Fibroblast of villous mesenchyme (primary cell): ENCODE results near the gene PLPPR3. TPM values are rescaled to one million over a fixed set of nuclear protein-coding genes. Genes with fewer than 3 reads are reported as not detected.
"Not testable (repeated sequence)": the region's sequence is repeated elsewhere in the genome, so short reads cannot be mapped to it uniquely, and the experiment has no call there.

ENCODE experiments used
- DNase-seq: peaks from one replicate; pipeline ENCODE4 v3.0.0-alpha.2; 2010; ENCODE audit warnings: low read depth
- H3K4me3 ChIP-seq: 2 replicates; pipeline ENCODE4 v1.5.1; 2011; ENCODE audit warnings: low read depth, mild to moderate bottlenecking, low read length
- CTCF ChIP-seq: IDR thresholded peaks from 2 replicates; pipeline ENCODE4 v1.5.1; 2012; ENCODE audit warnings: low read depth, mild to moderate bottlenecking, low read length; ENCODE audit not compliant: insufficient read depth
- total RNA-seq: library from RNA; depleted of rRNA; stranded (reverse); fragments of >200 nt; gene quantifications from 2 replicates; pipeline ENCODE4 v1.2.3, GENCODE V29; 2012

Gene PLPPR3
- total RNA-seq, 1 donor: 0.86 TPM

- TF ChIP-seq CTCF: no peak
- no peak overlapping the region for H3K4me3 ChIP-seq
- no peak for DNase-seq
Observed at GRCh38 chr19:853014-853585, 31.3 kb upstream of the PLPPR3 start.

GRCh38 chr19:852136-853013 is 30.6 kb upstream of the PLPPR3 start, which contains the start of gene ELANE:
ELANE (plus strand) TSS chr19:852303; CDS start chr19:852329, 26 bp downstream.
- H3K4me3 ChIP-seq: no peak within 1 kb of the TSS
- TF ChIP-seq CTCF: no peak
- DNase-seq: no peak

- H3K4me3 ChIP-seq: peak overlapping the region; percentile 36
- no peak for TF ChIP-seq CTCF
- DNase-seq: no peak
Observed at GRCh38 chr19:850979-851335, 29.2 kb upstream of the PLPPR3 start.

- TF ChIP-seq CTCF: no peak
- H3K4me3 ChIP-seq: peak overlapping the region; percentile 36
- DNase-seq: peak; percentile 97
Observed at GRCh38 chr19:850221-850978, 28.6 kb upstream of the PLPPR3 start.

GRCh38 chr19:849195-849594 is 27.4 kb upstream of the PLPPR3 start:
- DNase-seq: not testable (repeated sequence)

GRCh38 chr19:848386-848921 is 26.7 kb upstream of the PLPPR3 start:
- no peak for DNase-seq
- TF ChIP-seq CTCF: no peak
- H3K4me3 ChIP-seq: no peak overlapping the region

More at GRCh38 chr19:849195-849594, 27.4 kb upstream of the PLPPR3 start:
- H3K4me3 ChIP-seq: not testable (repeated sequence)
